T-helper 22 cell (primary cell): ENCODE data around the gene RAD17.
"Not testable (repeated sequence)": the region's sequence is repeated elsewhere in the genome, so short reads cannot be mapped to it uniquely, and the experiment has no call there.

Source experiments
- DNase-seq: peaks from one replicate; pipeline ENCODE4 v3.0.0-alpha.2; 2020; ENCODE audit warnings: low read depth

Gene RAD17

GRCh38 chr5:69374911-69375446 is 5.4 kb downstream of the RAD17 start:
- no peak for DNase-seq

GRCh38 chr5:69378376-69378775 is 8.8 kb downstream of the RAD17 start:
- no peak for DNase-seq

- DNase-seq: no peak
Measured at GRCh38 chr5:69404659-69405330, 35.2 kb downstream of the RAD17 start.

- DNase-seq: peak; percentile 33
Measured at GRCh38 chr5:69414885-69415583, 45.4 kb downstream of the RAD17 start, which contains the start of gene MARVELD2. Gene MARVELD2 (plus strand): TSS chr5:69415116. CDS start chr5:69419386, 4,270 bp downstream.

GRCh38 chr5:69415584-69415958 is 46.0 kb downstream of the RAD17 start:
- DNase-seq: no peak

GRCh38 chr5:69416180-69416579 is 46.6 kb downstream of the RAD17 start:
- no peak for DNase-seq

GRCh38 chr5:69416699-69417098 is 47.1 kb downstream of the RAD17 start:
- DNase-seq: no peak

- DNase-seq: no peak
Measured at GRCh38 chr5:69418554-69418953, 48.9 kb downstream of the RAD17 start.

GRCh38 chr5:69431424-69432303 is 62.0 kb downstream of the RAD17 start:
- no peak for DNase-seq

- no peak for DNase-seq
Measured at GRCh38 chr5:69432412-69433206, 63.0 kb downstream of the RAD17 start.

GRCh38 chr5:69435276-69435884 is 65.8 kb downstream of the RAD17 start:
- DNase-seq: not testable (repeated sequence)

- DNase-seq: no peak
Measured at GRCh38 chr5:69444127-69444754, 74.6 kb downstream of the RAD17 start.

GRCh38 chr5:69449511-69449910 is 79.9 kb downstream of the RAD17 start:
- no peak for DNase-seq

GRCh38 chr5:69450116-69450515 is 80.5 kb downstream of the RAD17 start:
- DNase-seq: no peak

- DNase-seq: not testable (repeated sequence)
Measured at GRCh38 chr5:69450527-69450926, 80.9 kb downstream of the RAD17 start.

- DNase-seq: no peak
Measured at GRCh38 chr5:69451941-69452647, 82.5 kb downstream of the RAD17 start.

- not testable (repeated sequence) for DNase-seq
Measured at GRCh38 chr5:69453487-69453886, 83.9 kb downstream of the RAD17 start.

GRCh38 chr5:69454460-69455249 is 85.0 kb downstream of the RAD17 start:
- no peak for DNase-seq

- DNase-seq: not testable (repeated sequence)
Measured at GRCh38 chr5:69455428-69455988, 85.9 kb downstream of the RAD17 start.
